Measurements from ENCODE around the gene TRPV6.

DNA sequence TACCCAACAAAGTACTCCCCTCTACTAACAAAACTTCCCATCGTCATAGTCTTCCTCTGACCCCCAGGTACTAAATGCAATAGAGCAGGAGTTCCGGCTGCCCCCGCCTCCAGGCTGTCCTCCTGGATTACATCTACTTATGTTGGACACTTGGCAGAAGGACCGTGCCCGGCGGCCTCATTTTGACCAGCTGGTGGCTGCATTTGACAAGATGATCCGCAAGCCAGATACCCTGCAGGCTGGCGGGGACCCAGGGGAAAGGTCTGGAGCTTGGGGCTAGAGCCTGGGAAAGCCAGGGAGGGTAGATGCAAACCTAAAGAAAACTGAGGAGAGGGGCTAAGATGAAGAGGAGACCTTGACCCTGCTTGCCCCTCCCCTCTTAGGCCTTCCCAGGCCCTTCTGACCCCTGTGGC lies 15.4 kb downstream of the TRPV6 start:
- TF ChIP-seq CTCF (IDR thresholded peaks at IDR 0.05; ENCODE audit: poor library complexity) = no peak
- no peak for TF ChIP-seq EZH2 (IDR thresholded peaks at IDR 0.05; ENCODE audit: borderline replicate concordance)
- TF ChIP-seq EZH2phosphoT487 (IDR thresholded peaks at IDR 0.05; ENCODE audit: low read depth, severe bottlenecking, unreplicated experiment) = no peak
